Activated CD8-positive, alpha-beta T cell treated with anti-CD3 and anti-CD28 coated beads, Interleukin-2, amount 10 ng/mL, durations not matched to agents 7 days and 5 days (primary cell): ENCODE measurements around the gene HTR6. TPM values are rescaled to one million over a fixed set of nuclear protein-coding genes. Genes with fewer than 3 reads are reported as not detected.

Source experiments
- ATAC-seq: fragments of 150-1000 bp; cut with Tn5 transposase; one replicate; pipeline ENCODE4 v1.10.0; 2021; ENCODE audit warnings: moderate library complexity
- CTCF ChIA-PET: fragments of 350-600 bp; sonication (Branson Sonifier 250); formaldehyde crosslinking; loops from one replicate; lab custom pipeline; 2021; ENCODE audit warnings: antibody characterized with exemption; lab: Charles Lee
- POLR2A ChIA-PET: fragments of 350-600 bp; sonication (Branson Sonifier 250); formaldehyde crosslinking; loops from one replicate; lab custom pipeline; 2021; ENCODE audit warnings: antibody characterized with exemption; lab: Charles Lee
- DNase-seq: peaks from one replicate; pipeline ENCODE4 v3.0.0-alpha.2; 2020
- H3K27ac Mint-ChIP-seq: one replicate; pipeline ENCODE4 v1.8.0; 2021; ENCODE audit warnings: mild to moderate bottlenecking, mixed read lengths
- H3K27me3 Mint-ChIP-seq: one replicate; pipeline ENCODE4 v1.8.0; 2021; ENCODE audit warnings: low read depth, mixed read lengths
- H3K36me3 Mint-ChIP-seq: one replicate; pipeline ENCODE4 v1.8.0; 2021; ENCODE audit warnings: low read depth, mixed read lengths
- H3K4me1 Mint-ChIP-seq: one replicate; pipeline ENCODE4 v1.8.0; 2021; ENCODE audit warnings: low read depth, mixed read lengths
- H3K4me3 Mint-ChIP-seq: one replicate; pipeline ENCODE4 v1.8.0; 2021; ENCODE audit warnings: mild to moderate bottlenecking, mixed read lengths
- H3K9me3 Mint-ChIP-seq: one replicate; pipeline ENCODE4 v1.8.0; 2022; ENCODE audit warnings: mixed read lengths; ENCODE audit not compliant: insufficient read depth
- total RNA-seq, 2 experiments: library from RNA; stranded (reverse); gene quantifications; one replicate each; pipeline ENCODE4 v1.2.3, GENCODE V29; 2021

HTR6 gene
- total RNA-seq, 2 experiments from 2014 or later = not detected

DNA sequence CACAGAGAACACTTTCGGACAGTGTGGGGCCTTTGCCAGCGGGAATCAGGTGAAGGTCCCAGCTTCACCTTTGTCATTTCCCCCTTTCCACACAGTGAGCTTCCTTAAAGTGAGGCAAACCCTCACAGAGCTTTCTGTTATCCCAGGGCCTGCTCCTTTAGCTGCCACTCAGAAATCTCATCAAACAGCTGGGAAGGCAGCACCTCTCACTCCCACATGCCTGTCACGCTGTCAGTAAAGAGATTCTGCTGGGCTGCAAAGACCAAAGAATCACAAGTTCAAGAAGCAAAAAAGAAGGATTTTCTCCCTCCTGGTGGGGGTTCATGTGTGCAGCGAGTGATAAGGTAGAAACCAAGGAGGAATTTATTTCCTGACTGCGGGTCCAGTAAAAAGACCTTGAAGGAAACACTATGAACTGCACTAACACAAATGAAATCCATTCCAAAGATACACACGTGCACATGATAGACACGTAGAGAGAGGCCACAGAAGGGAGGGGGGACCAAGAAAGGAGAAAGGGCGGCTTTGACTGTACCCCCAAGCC is 44.0 kb downstream of the HTR6 start:
- ChIA-PET CTCF (interaction anchor here (1.0 kb wide), 1 partner anchor 173 kb away, joined by 3 read pairs; the partner anchor contains the start of gene OTUD3), POLR2A (no interaction called here)
- ATAC-seq (no peak), DNase-seq (no peak)
- no peaks in the 10 kb centered on the region for H3K27me3 Mint-ChIP-seq
- H3K36me3 Mint-ChIP-seq = peaks cover 2% of the 10 kb centered on the region
- H3K27ac Mint-ChIP-seq = no peak overlapping the region
- H3K4me3 Mint-ChIP-seq = no peak overlapping the region
- peaks cover 18% of the 10 kb centered on the region for H3K4me1 Mint-ChIP-seq
- no peaks in the 10 kb centered on the region for H3K9me3 Mint-ChIP-seq

DNA sequence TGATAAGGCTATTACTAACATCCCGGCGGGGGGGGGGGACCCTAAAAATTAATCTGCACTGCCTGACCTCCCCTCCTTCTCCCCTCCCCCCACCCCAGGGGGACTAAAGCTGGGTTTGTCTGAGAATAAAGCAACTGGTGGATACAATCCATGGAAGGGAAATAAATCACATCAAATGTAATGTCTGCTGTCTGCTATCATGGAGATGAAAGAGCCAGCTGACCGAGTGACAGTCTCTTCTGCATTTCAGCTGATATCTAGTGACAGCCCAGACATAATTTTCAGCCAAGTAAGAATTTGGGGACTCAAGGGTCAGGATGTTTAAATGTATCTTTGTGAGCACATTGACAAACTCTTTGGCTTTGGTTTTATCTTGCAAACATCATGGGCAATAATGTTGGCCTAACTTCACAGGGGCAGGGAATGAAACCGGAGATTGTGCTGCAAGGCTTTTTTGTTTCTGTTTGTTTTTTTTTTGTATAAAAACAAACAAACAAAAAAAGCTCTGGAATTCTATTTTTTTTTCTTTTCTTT is 44.7 kb downstream of the HTR6 start:
- POLR2A ChIA-PET = no interaction called here
- no peak overlapping the region for H3K27ac Mint-ChIP-seq
- peaks cover 11% of the 10 kb centered on the region for H3K4me1 Mint-ChIP-seq
- no peaks in the 10 kb centered on the region for H3K27me3 Mint-ChIP-seq
- H3K36me3 Mint-ChIP-seq = peaks cover 2% of the 10 kb centered on the region
- CTCF ChIA-PET = interaction anchor here (0.5 kb wide), 1 partner anchor 350 kb away, joined by 3 read pairs; no protein-coding TSS in a partner anchor
- no peak overlapping the region for H3K4me3 Mint-ChIP-seq
- DNase-seq = no peak
- no peaks in the 10 kb centered on the region for H3K9me3 Mint-ChIP-seq
- no peak for ATAC-seq

DNA sequence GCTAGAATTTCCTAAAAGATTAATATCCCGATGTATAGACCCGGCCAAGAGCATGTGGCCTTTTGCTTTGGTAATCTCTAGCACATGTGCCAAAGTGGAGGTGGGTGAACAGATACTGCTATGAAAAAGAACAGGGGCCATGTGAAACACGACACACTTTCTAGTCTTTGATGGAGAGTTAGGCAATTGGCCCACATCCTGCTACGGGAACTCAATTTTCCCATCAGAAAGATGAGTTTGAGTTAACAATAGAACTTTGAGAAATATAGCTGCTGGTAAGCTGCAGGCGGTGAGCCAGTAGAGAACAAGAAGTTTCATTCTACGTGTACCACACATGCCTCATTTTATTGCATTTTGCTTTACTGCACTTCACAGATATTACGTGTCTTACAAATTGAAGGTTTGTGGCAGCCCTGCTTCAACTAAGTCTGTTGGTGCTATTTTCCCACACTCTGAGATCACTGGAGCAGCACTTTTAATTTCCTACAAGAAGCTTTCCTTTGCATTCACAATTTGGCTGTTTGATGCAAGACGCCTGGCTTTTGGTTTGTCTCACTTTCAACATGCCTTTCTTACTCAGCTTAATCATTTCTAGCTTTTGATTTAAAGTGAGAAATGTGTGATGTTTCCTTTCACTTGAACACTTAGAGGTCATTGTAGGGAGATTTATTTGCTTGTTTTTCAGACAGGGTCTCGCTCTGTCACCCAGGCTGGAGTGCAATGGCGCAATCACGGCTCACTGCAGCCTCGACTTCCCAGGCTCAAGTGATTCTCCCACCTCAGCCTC is 46.3 kb downstream of the HTR6 start:
- Mint-ChIP-seq H3K4me1 (peaks cover 16% of the 10 kb centered on the region), H3K36me3 (peaks cover 2% of the 10 kb centered on the region), H3K9me3 (no peaks in the 10 kb centered on the region), H3K4me3 (no peak overlapping the region), H3K27ac (no peak overlapping the region), H3K27me3 (no peaks in the 10 kb centered on the region)
- DNase-seq = no peak
- ChIA-PET POLR2A (interaction anchor here (0.6 kb wide), 1 partner anchor 546 kb away, joined by 5 read pairs; no protein-coding TSS in a partner anchor), CTCF (interaction anchor here (1.0 to 1.2 kb wide), 2 partner anchors 49 to 50 kb away, joined by 3 read pairs; no protein-coding TSS in a partner anchor)
- ATAC-seq = no peak

DNA sequence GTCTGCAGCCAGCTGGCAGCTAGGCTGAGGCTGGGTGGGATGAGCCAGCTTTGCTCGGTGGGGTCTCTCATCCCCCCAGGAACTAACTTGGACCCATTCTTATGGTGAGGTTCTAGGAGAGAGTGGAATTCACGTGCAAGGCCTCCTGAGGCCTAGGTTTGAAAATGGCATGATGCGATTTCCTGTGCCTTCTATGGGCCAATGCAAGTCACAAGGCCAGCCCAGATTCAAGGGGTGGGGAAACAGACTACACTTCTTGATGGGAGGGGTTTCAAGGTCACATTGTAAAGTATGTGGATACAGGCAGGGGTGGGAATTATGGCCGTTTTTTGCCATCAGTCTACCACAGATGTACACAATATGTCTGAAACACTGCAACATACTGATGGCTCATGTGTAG is 48.3 kb downstream of the HTR6 start:
- no peaks in the 10 kb centered on the region for H3K9me3 Mint-ChIP-seq
- ChIA-PET CTCF (interaction anchor here (1.9 kb wide), 1 partner anchor 9 kb away, joined by 5 read pairs; no protein-coding TSS in a partner anchor), POLR2A (no interaction called here)
- no peak overlapping the region for H3K27ac Mint-ChIP-seq
- H3K4me3 Mint-ChIP-seq = no peak overlapping the region
- peaks cover 2% of the 10 kb centered on the region for H3K36me3 Mint-ChIP-seq
- no peak for ATAC-seq
- DNase-seq = no peak
- H3K4me1 Mint-ChIP-seq = peaks cover 16% of the 10 kb centered on the region
- H3K27me3 Mint-ChIP-seq = no peaks in the 10 kb centered on the region

DNA sequence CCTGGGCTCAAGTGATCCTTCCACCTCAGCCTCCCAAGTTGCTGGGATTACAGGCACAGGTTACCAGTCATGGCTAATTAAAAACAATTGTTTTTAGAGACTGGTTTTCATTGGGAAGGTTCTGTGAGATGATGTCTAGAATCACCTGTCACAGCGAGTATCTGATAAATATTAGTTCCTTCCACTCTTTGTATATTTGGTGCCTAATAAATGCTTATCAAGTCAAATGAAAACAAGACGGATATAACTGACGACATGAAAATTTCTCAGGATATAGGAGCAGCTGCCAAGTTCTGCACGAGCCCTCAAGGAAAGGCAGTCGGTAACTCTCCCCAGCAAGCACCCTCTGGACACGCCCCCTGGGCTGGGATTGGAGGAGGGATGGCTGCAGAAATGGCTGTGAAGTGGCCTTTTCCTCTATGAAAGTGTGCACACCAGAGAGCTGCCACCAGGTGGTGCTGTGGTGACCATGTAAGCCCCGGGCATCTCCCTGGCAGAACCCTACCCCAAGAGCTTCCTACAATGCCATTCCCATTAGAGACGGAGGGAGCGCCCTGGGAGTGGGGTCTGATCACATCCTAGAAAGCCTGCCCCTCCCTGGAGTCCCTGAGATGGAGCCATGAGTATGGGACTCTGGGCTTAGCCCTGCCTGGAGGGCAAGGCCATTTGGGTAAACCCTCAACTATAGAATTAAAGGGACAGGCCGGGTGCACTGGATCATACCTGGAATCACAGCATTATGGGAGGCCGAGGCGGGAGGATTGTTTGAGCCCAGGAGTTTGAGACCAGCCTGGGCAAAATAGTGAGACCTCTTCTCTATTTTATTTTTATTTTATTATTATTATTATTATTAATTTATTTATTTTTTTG is 50.9 kb downstream of the HTR6 start:
- Mint-ChIP-seq H3K4me1 (peaks cover 15% of the 10 kb centered on the region), H3K27ac (no peak overlapping the region), H3K36me3 (no peaks in the 10 kb centered on the region), H3K9me3 (no peaks in the 10 kb centered on the region), H3K4me3 (no peak overlapping the region), H3K27me3 (no peaks in the 10 kb centered on the region)
- ATAC-seq = peak; percentile 98
- peak; percentile 89 for DNase-seq
- CTCF ChIA-PET = interaction anchor here (0.6 to 2.3 kb wide), 21 partner anchors 9 to 231 kb away, joined by 3 to 20 read pairs (median 3); no protein-coding TSS in a partner anchor
- POLR2A ChIA-PET = no interaction called here

DNA sequence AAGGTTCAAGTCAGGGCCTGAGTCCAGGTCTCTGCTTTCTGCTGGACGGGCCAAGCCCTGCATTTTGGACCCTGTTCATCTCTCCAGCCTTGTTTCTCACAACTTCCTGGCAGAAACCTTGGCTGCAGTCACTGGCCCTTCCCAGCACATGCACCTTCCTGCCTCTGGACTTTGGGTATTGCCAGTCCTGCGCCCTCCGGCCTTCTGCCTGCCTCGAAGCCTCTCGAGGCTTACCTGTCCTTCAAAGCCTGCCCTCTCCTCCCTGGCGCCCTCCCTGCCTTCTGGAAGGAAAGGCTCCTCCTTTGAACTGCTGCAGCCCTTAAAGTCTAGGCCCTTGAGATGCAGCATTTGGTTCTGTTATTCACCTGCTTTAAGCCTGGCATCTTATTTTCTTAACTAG is 52.8 kb downstream of the HTR6 start:
- no peak for DNase-seq
- Mint-ChIP-seq H3K27me3 (no peaks in the 10 kb centered on the region), H3K9me3 (no peaks in the 10 kb centered on the region), H3K27ac (no peak overlapping the region), H3K4me3 (no peak overlapping the region), H3K36me3 (no peaks in the 10 kb centered on the region), H3K4me1 (peaks cover 8% of the 10 kb centered on the region)
- ChIA-PET POLR2A (no interaction called here), CTCF (interaction anchor here (1.4 to 2.2 kb wide), 2 partner anchors 12 to 13 kb away, joined by 3 to 6 read pairs; no protein-coding TSS in a partner anchor)
- ATAC-seq = no peak

DNA sequence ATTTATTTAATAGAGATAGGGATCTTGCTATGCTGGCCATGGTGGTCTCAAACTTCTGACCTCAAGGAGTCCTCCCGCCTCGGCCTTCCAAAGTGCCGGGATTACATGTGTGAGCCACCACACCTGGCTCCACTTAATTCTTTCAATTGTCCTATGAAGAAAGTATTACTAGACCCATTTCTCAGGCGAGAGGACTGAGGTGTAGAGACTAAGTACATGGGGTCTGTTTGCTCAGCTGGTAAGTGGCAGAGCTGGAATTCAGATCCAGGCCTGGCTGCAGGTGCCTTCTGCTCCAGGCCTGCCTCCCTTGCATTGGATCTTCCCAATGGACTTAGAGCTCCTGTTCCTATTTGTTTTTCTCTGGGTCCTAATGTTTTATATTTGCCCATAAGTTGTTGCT is 55.5 kb downstream of the HTR6 start:
- H3K4me1 Mint-ChIP-seq = peaks cover 6% of the 10 kb centered on the region
- no peaks in the 10 kb centered on the region for H3K9me3 Mint-ChIP-seq
- ChIA-PET CTCF (interaction anchor here (1.7 kb wide), 1 partner anchor 73 kb away, joined by 3 read pairs; no protein-coding TSS in a partner anchor), POLR2A (no interaction called here)
- ATAC-seq (no peak), DNase-seq (no peak)
- no peaks in the 10 kb centered on the region for H3K27me3 Mint-ChIP-seq
- no peaks in the 10 kb centered on the region for H3K36me3 Mint-ChIP-seq
- H3K4me3 Mint-ChIP-seq = no peak overlapping the region
- no peak overlapping the region for H3K27ac Mint-ChIP-seq

DNA sequence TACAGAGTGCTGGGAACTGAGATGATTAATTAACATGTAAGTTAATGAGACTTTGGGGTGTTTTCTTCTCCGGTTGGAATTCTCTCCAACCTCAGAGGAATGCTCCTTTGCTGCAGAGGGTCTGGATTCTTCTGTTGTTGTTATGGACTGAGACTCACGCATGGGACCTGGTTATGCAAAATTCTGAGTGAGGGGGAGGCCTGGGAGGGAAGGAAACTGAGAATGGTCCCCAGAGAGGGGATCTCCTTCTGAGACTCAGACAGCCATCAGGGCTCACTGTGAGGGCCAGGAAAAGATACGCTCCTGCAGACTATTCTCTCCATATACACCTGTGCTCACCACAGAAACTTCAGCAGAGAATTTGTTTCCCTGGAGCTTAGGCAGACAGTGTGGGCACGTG is 56.3 kb downstream of the HTR6 start:
- no peak for ATAC-seq
- Mint-ChIP-seq H3K27ac (no peak overlapping the region), H3K4me1 (no peaks in the 10 kb centered on the region)

DNA sequence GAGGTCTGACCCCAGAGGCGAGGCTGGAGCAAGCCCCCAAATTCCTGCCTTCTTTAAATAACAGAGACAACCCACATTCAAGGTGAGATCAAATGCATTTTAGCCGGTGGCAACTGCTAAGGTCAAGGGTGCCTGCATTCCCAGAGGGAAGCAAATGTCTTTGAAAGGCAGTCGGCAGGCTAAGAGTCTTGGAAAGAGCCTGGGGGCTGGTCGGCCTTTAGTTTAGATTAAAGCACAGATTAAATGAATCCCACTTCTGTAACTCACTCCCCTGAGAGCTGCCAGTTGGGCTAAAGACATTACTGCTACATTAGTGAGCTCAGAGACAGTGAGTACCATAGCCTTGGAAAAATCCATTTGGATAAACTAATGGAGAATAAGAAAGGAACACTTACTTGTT is 59.2 kb downstream of the HTR6 start:
- CTCF ChIA-PET = interaction anchor here (2.2 kb wide), 1 partner anchor 19 kb away, joined by 6 read pairs; no protein-coding TSS in a partner anchor
- no peak for ATAC-seq
- POLR2A ChIA-PET = no interaction called here
- Mint-ChIP-seq H3K4me3 (no peak overlapping the region), H3K36me3 (no peaks in the 10 kb centered on the region), H3K27ac (no peak overlapping the region), H3K9me3 (no peaks in the 10 kb centered on the region), H3K4me1 (no peaks in the 10 kb centered on the region), H3K27me3 (no peaks in the 10 kb centered on the region)
- DNase-seq = no peak

More for the DNA sequence above, 56.3 kb downstream of the HTR6 start:
- POLR2A ChIA-PET = no interaction called here
- Mint-ChIP-seq H3K4me3 (no peak overlapping the region), H3K9me3 (no peaks in the 10 kb centered on the region), H3K27me3 (no peaks in the 10 kb centered on the region), H3K36me3 (no peaks in the 10 kb centered on the region)
- DNase-seq = no peak
- CTCF ChIA-PET = no interaction called here

DNA sequence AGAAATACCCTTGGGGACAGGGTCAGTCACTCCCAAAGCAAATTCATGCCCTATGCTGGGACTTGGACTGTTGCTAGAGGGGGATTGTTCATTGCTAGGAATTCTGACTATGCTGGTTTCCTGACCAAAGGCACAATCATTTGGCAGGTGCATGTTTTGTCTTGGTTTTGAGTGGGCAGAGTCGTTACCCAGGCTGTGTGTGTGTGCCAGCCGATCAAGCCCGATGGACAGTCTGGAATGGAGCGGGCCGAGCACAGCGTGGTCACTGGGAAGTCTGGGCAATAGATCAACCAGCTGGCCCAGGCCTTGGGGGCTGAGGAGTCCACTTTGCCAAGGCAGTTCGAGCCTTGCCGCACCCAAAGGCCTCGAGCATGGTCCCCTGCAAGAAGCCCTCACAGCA is 60.9 kb downstream of the HTR6 start:
- ATAC-seq (no peak), DNase-seq (no peak)
- Mint-ChIP-seq H3K36me3 (peaks cover 9% of the 10 kb centered on the region), H3K4me3 (no peak overlapping the region), H3K4me1 (no peaks in the 10 kb centered on the region), H3K27ac (no peak overlapping the region), H3K9me3 (no peaks in the 10 kb centered on the region), H3K27me3 (no peaks in the 10 kb centered on the region)
- POLR2A ChIA-PET = no interaction called here
- CTCF ChIA-PET = no interaction called here

DNA sequence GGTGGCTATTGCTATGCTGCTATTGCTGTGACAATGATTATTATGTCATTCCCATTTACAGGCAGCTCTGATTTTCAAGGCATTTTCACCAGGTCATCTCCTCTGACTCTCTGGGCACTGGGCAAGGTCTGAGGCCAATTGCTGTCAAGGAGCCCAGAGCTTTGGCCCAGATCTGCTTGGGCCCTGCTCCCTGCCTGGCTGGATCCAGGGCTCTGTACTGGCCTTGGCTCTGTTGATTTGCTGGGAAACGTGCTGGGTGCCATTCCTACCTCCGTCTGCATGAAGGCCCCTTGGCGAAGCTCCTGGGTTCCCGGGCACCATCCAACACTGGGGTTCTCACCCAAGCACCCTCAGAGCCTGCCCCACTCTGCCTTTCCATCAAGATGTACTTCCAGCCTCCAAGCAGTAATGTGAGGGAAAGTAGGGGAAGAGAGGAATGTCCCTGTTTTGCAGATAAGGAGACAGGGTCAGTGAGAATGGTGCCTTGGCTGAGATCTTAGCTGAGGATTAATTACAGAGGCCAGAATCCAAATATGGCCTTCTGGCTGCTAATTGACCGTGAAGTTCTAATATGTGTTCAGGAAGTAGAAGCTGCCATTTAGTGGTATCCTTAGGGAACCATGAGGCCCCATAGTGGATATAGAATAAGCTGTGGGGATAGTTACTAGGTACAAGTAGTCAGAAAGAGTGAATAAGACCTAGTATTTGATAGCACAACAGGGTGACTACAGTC is 63.9 kb downstream of the HTR6 start:
- Mint-ChIP-seq H3K4me3 (no peak overlapping the region), H3K27me3 (no peaks in the 10 kb centered on the region), H3K36me3 (peaks cover 14% of the 10 kb centered on the region), H3K9me3 (no peaks in the 10 kb centered on the region), H3K27ac (no peak overlapping the region), H3K4me1 (no peaks in the 10 kb centered on the region)
- POLR2A ChIA-PET = no interaction called here
- no peak for DNase-seq
- CTCF ChIA-PET = interaction anchor here (2.3 kb wide), 1 partner anchor 13 kb away, joined by 7 read pairs; no protein-coding TSS in a partner anchor
- ATAC-seq = no peak
